AG10803 (cell line): Measurements from ENCODE around the gene TMEM11.
A peak's percentile ranks its signal among the peaks of the same experiment; 100 is the strongest.
"Not testable (repeated sequence)": the region's sequence is repeated elsewhere in the genome, so short reads cannot be mapped to it uniquely, and the experiment has no call there.

ENCODE experiments used
- DNase-seq: peaks from one replicate; pipeline ENCODE4 v3.0.0; 2010; ENCODE audit warnings: low read depth
- H3K4me3 ChIP-seq: 2 replicates; pipeline ENCODE4 v1.5.1; 2011; ENCODE audit warnings: mild to moderate bottlenecking, low read length, control low read depth
- CTCF ChIP-seq: conservative IDR thresholded peaks from 2 replicates; pipeline ENCODE4 v1.5.1; 2011; ENCODE audit warnings: mild to moderate bottlenecking, low read length, control low read depth, inconsistent platforms

Gene TMEM11

GRCh38 chr17:21231533-21231932 lies 17.6 kb upstream of the TMEM11 start:
- TF ChIP-seq CTCF = no peak
- DNase-seq = no peak

GRCh38 chr17:21228845-21229244 lies 14.9 kb upstream of the TMEM11 start:
- no peak overlapping the region for H3K4me3 ChIP-seq
- no peak for TF ChIP-seq CTCF
- no peak for DNase-seq

More at GRCh38 chr17:21231533-21231932, 17.6 kb upstream of the TMEM11 start:
- no peak overlapping the region for H3K4me3 ChIP-seq

GRCh38 chr17:21228111-21228510 lies 14.2 kb upstream of the TMEM11 start:
- no peak for TF ChIP-seq CTCF
- H3K4me3 ChIP-seq = no peak overlapping the region
- no peak for DNase-seq

- H3K4me3 ChIP-seq, DNase-seq: not testable (repeated sequence)
Measured at GRCh38 chr17:21227277-21227676, 13.3 kb upstream of the TMEM11 start.

GRCh38 chr17:21223086-21223485 lies 9.1 kb upstream of the TMEM11 start:
- no peak for DNase-seq
- H3K4me3 ChIP-seq = no peak overlapping the region
- no peak for TF ChIP-seq CTCF

GRCh38 chr17:21218831-21219380 lies 4.9 kb upstream of the TMEM11 start:
- no peak overlapping the region for H3K4me3 ChIP-seq
- DNase-seq = no peak
- no peak for TF ChIP-seq CTCF

GRCh38 chr17:21218101-21218500 lies 4.1 kb upstream of the TMEM11 start:
- 0 out of 2 replicates have a peak, but pooled peaks have one; percentile 17 for TF ChIP-seq CTCF
- H3K4me3 ChIP-seq = no peak overlapping the region
- DNase-seq = no peak

- no peak for TF ChIP-seq CTCF
- no peak overlapping the region for H3K4me3 ChIP-seq
- no peak for DNase-seq
Measured at GRCh38 chr17:21217346-21217745, 3.4 kb upstream of the TMEM11 start.
